Colonic mucosa (tissue), 4 donors: Measurements from ENCODE around the gene KIF16B. TPM values are rescaled to one million over a fixed set of nuclear protein-coding genes. Genes with fewer than 3 reads are reported as not detected.

Source experiments
- DNase-seq: peaks from one replicate; pipeline ENCODE4 v3.0.0-alpha.2; 2020
- H3K27ac ChIP-seq: fragments of 200-600 bp; one replicate; pipeline ENCODE4 v1.8.0; 2021
- H3K27me3 ChIP-seq: fragments of 200-600 bp; one replicate; pipeline ENCODE4 v1.8.0; 2021
- H3K36me3 ChIP-seq: fragments of 200-600 bp; one replicate; pipeline ENCODE4 v1.8.0; 2021
- H3K4me1 ChIP-seq: fragments of 200-600 bp; one replicate; pipeline ENCODE4 v1.8.0; 2021; ENCODE audit warnings: mild to moderate bottlenecking
- H3K4me3 ChIP-seq: fragments of 200-600 bp; one replicate; pipeline ENCODE4 v1.8.0; 2021
- H3K9ac ChIP-seq, 2 donors: one replicate each; pipeline ENCODE4 v1.7.0; 2013; ENCODE audit warnings: control low read depth in 2 of 2, low read depth in 2 of 2, low read length in 2 of 2
- H3K9me3 ChIP-seq: fragments of 200-600 bp; one replicate; pipeline ENCODE4 v1.8.0; 2021
- CTCF ChIP-seq: fragments of 200-600 bp; IDR thresholded peaks from one replicate; pipeline ENCODE4 v1.8.0; 2022; ENCODE audit warnings: antibody characterized with exemption, mild to moderate bottlenecking
- intact Hi-C: fragments of 100-400 bp; cut with DNase I; formaldehyde crosslinking; loops from one replicate; pipeline ENCODE4 v1.14.1; 2022
- total RNA-seq, 2 donors: library from RNA; stranded (reverse); fragmentation: NEBNext Ultra II Directional in 1 of 2; extraction: Animal tissue kit (Norgen Biotek cat#: 25700) in 1 of 2; gene quantifications; one replicate each; pipeline ENCODE4 v1.2.1, GENCODE V29; 2021
- donor health status: healthy.
- donor health status: DM: no; HTN: no; CAD: no.
- donor health status: DM: no; HTN: no; CAD: no.

Gene KIF16B
- total RNA-seq, 2 donors from 2014 or later: 41.6 to 68.7 TPM

- no peak overlapping the region for H3K4me3 ChIP-seq
- H3K9ac ChIP-seq: no peak overlapping the region
- H3K27ac ChIP-seq: no peak overlapping the region
- intact Hi-C loops: no loop called here
- no peaks in the 10 kb centered on the region for H3K27me3 ChIP-seq
- no peak for TF ChIP-seq CTCF
- H3K9me3 ChIP-seq: no peaks in the 10 kb centered on the region
- no peaks in the 10 kb centered on the region for H3K4me1 ChIP-seq
- no peaks in the 10 kb centered on the region for H3K36me3 ChIP-seq
- DNase-seq: no peak
These were observed 16.4 kb upstream of the KIF16B start for GRCh38 chr20:16589623-16590022.

GRCh38 chr20:16588241-16588640 is 15.0 kb upstream of the KIF16B start:
- intact Hi-C loops: no loop called here
- Histone ChIP-seq H3K27me3 (no peaks in the 10 kb centered on the region), H3K4me3 (no peak overlapping the region), H3K36me3 (no peaks in the 10 kb centered on the region), H3K27ac (no peak overlapping the region), H3K9me3 (no peaks in the 10 kb centered on the region), H3K9ac (no peak overlapping the region), H3K4me1 (no peaks in the 10 kb centered on the region)
- no peak for TF ChIP-seq CTCF
- no peak for DNase-seq

- no peak overlapping the region for H3K27ac ChIP-seq
- intact Hi-C loops: no loop called here
- no peaks in the 10 kb centered on the region for H3K4me1 ChIP-seq
- no peak for DNase-seq
- H3K9ac ChIP-seq: no peak overlapping the region
- no peaks in the 10 kb centered on the region for H3K9me3 ChIP-seq
- H3K27me3 ChIP-seq: no peaks in the 10 kb centered on the region
- no peak for TF ChIP-seq CTCF
- H3K36me3 ChIP-seq: no peaks in the 10 kb centered on the region
- no peak overlapping the region for H3K4me3 ChIP-seq
These were observed 13.8 kb upstream of the KIF16B start for GRCh38 chr20:16587066-16587465.

GRCh38 chr20:16583474-16583873 is 10.2 kb upstream of the KIF16B start:
- TF ChIP-seq CTCF: no peak
- H3K9ac ChIP-seq: no peak overlapping the region
- peaks cover 6% of the 10 kb centered on the region for H3K4me1 ChIP-seq

GRCh38 chr20:16581241-16581640 is 8.0 kb upstream of the KIF16B start:
- no peak for DNase-seq
- no peaks in the 10 kb centered on the region for H3K27me3 ChIP-seq
- H3K36me3 ChIP-seq: no peaks in the 10 kb centered on the region
- peak overlapping the region; percentile 64 for H3K27ac ChIP-seq
- intact Hi-C loops: no loop called here
- H3K4me3 ChIP-seq: no peak overlapping the region
- no peak for TF ChIP-seq CTCF
- peaks cover 6% of the 10 kb centered on the region for H3K4me1 ChIP-seq
- no peaks in the 10 kb centered on the region for H3K9me3 ChIP-seq
- H3K9ac ChIP-seq: no peak overlapping the region

More at GRCh38 chr20:16583474-16583873, 10.2 kb upstream of the KIF16B start:
- no peak for DNase-seq
- Histone ChIP-seq H3K27me3 (no peaks in the 10 kb centered on the region), H3K36me3 (no peaks in the 10 kb centered on the region), H3K27ac (no peak overlapping the region), H3K4me3 (no peak overlapping the region), H3K9me3 (no peaks in the 10 kb centered on the region)
- intact Hi-C loops: no loop called here

- DNase-seq: peak; percentile 59
- Histone ChIP-seq H3K4me3 (no peak overlapping the region), H3K9ac (no peak overlapping the region), H3K4me1 (peaks cover 6% of the 10 kb centered on the region), H3K9me3 (no peaks in the 10 kb centered on the region), H3K36me3 (no peaks in the 10 kb centered on the region), H3K27me3 (no peaks in the 10 kb centered on the region), H3K27ac (peak overlapping the region; percentile 64)
- intact Hi-C loops: no loop called here
- no peak for TF ChIP-seq CTCF
These were observed 7.4 kb upstream of the KIF16B start for GRCh38 chr20:16580620-16581019.
